ENCODE measurements around the gene ADAM10. TPM values are rescaled to one million over a fixed set of nuclear protein-coding genes. Genes with fewer than 3 reads are reported as not detected.

The ADAM10 gene
- total RNA-seq, 1 donor from 2014 or later: 190 TPM

- H3K27ac Mint-ChIP-seq: no peak overlapping the region
- H3K27me3 Mint-ChIP-seq (ENCODE audit: low read depth): no peaks in the 10 kb centered on the region
- no peak for DNase-seq (ENCODE audit: low spot score in 2 of 2, unreplicated experiment in 2 of 2)
- H3K4me1 Mint-ChIP-seq: peaks cover 7% of the 10 kb centered on the region
- peaks cover 52% of the 10 kb centered on the region for H3K36me3 Mint-ChIP-seq
- H3K4me3 Mint-ChIP-seq: no peak overlapping the region
- peaks cover 34% of the 10 kb centered on the region for H3K9me3 Mint-ChIP-seq
- no peak for TF ChIP-seq CTCF (IDR thresholded peaks at IDR 0.05; ENCODE audit: unreplicated experiment)
These were observed 47.3 kb downstream of the ADAM10 start for GRCh38 chr15:58702233-58702632.

GRCh38 chr15:58701376-58701775, 48.1 kb downstream of the ADAM10 start:
- peaks cover 50% of the 10 kb centered on the region for H3K36me3 Mint-ChIP-seq
- peaks cover 34% of the 10 kb centered on the region for H3K9me3 Mint-ChIP-seq

GRCh38 chr15:58699769-58700168, 49.7 kb downstream of the ADAM10 start:
- Mint-ChIP-seq H3K4me3 (no peak overlapping the region), H3K27ac (no peak overlapping the region), H3K4me1 (peaks cover 10% of the 10 kb centered on the region), H3K9me3 (peaks cover 34% of the 10 kb centered on the region), H3K27me3 (ENCODE audit: low read depth) (no peaks in the 10 kb centered on the region), H3K36me3 (peaks cover 47% of the 10 kb centered on the region)
- DNase-seq (ENCODE audit: low spot score in 2 of 2, unreplicated experiment in 2 of 2): no peak
- no peak for TF ChIP-seq CTCF (IDR thresholded peaks at IDR 0.05; ENCODE audit: unreplicated experiment)

More at GRCh38 chr15:58701376-58701775, 48.1 kb downstream of the ADAM10 start:
- DNase-seq (ENCODE audit: low spot score in 2 of 2, unreplicated experiment in 2 of 2): no peak
- TF ChIP-seq CTCF (IDR thresholded peaks at IDR 0.05; ENCODE audit: unreplicated experiment): no peak
- no peak overlapping the region for H3K4me3 Mint-ChIP-seq
- peaks cover 7% of the 10 kb centered on the region for H3K4me1 Mint-ChIP-seq
- no peaks in the 10 kb centered on the region for H3K27me3 Mint-ChIP-seq (ENCODE audit: low read depth)
- H3K27ac Mint-ChIP-seq: no peak overlapping the region

GRCh38 chr15:58698887-58699641, 50.4 kb downstream of the ADAM10 start:
- H3K4me1 Mint-ChIP-seq: peaks cover 7% of the 10 kb centered on the region
- no peak for DNase-seq (ENCODE audit: low spot score in 2 of 2, unreplicated experiment in 2 of 2)
- H3K9me3 Mint-ChIP-seq: peaks cover 34% of the 10 kb centered on the region
- no peak overlapping the region for H3K4me3 Mint-ChIP-seq
- H3K27me3 Mint-ChIP-seq (ENCODE audit: low read depth): no peaks in the 10 kb centered on the region
- no peak for TF ChIP-seq CTCF (IDR thresholded peaks at IDR 0.05; ENCODE audit: unreplicated experiment)
- H3K27ac Mint-ChIP-seq: no peak overlapping the region
- peaks cover 45% of the 10 kb centered on the region for H3K36me3 Mint-ChIP-seq

- H3K4me3 Mint-ChIP-seq: no peak overlapping the region
- H3K36me3 Mint-ChIP-seq: peaks cover 52% of the 10 kb centered on the region
- peaks cover 6% of the 10 kb centered on the region for H3K4me1 Mint-ChIP-seq
- H3K27ac Mint-ChIP-seq: no peak overlapping the region
- H3K27me3 Mint-ChIP-seq (ENCODE audit: low read depth): no peaks in the 10 kb centered on the region
- no peak for DNase-seq (ENCODE audit: low spot score in 2 of 2, unreplicated experiment in 2 of 2)
- peaks cover 37% of the 10 kb centered on the region for H3K9me3 Mint-ChIP-seq
- TF ChIP-seq CTCF (IDR thresholded peaks at IDR 0.05; ENCODE audit: unreplicated experiment): no peak
These were observed 52.3 kb downstream of the ADAM10 start for GRCh38 chr15:58697220-58697619.
